Superior temporal gyrus (tissue), 1 donor: ENCODE results near the gene LNPEP.
A peak's percentile ranks its signal among the peaks of the same experiment; 100 is the strongest.
"Not testable (repeated sequence)": the region's sequence is repeated elsewhere in the genome, so short reads cannot be mapped to it uniquely, and the experiment has no call there.

Experiments used
- DNase-seq: peaks from one replicate; pipeline ENCODE4 v3.0.0-alpha.2; 2016; ENCODE audit errors: extremely low spot score

The LNPEP gene

DNA sequence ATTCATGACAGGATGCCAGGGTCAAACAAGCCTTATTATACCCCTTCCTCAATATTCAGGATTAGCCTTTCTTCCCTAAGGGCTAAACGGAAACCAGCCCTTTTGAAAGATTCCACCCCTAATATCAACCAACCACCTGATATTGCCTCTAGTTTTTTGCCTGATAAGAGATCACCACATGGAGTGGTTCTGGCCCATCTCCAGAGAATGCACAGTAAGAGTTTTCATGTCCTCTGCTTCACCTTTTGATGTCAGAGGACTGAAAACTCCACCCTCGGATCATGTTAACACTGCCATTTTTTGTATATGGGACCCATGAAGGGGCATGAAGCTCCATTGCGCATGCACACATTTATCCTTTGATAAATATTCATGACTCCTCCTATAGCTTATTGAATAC lies 5.8 kb upstream of the LNPEP start:
- no peak for DNase-seq

DNA sequence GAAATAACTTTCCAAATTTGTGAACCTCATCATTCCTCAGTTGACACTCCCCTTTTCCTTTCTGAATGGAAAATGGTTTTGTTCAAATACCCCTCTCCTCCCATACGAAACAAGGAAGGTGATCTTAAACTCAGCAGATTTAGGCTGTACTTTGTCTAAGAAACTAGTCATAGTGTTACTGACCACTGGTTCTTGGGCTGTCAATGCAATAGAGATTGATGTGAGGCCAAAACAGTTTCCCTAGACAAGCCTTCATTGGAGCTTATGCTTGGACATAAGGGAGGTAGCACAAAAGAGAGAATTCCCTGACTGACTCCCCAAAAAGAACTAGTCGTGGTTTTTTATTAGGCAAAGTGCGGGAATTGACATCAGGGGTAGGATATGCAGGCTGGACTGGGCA lies 5.3 kb upstream of the LNPEP start:
- no peak for DNase-seq

DNA sequence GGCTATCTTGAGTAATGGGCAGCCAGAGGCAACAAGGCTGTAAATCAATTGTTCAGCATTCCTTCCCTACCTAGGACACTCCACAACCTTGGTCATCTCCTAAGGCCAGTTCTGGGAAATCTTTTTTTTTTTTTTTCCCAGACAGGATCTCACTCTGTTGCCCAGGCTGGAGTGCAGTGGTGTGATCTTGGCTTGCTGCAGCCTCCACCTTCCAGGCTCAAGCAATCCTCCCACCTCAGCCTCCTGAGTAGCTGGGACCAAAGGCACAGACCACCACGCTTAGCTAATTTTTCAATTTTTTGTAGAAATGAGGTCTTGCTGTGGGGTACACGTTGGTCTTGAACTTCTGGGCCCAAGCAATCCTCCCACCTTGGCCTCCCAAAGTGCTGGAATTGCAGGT lies 4.8 kb upstream of the LNPEP start:
- not testable (repeated sequence) for DNase-seq

DNA sequence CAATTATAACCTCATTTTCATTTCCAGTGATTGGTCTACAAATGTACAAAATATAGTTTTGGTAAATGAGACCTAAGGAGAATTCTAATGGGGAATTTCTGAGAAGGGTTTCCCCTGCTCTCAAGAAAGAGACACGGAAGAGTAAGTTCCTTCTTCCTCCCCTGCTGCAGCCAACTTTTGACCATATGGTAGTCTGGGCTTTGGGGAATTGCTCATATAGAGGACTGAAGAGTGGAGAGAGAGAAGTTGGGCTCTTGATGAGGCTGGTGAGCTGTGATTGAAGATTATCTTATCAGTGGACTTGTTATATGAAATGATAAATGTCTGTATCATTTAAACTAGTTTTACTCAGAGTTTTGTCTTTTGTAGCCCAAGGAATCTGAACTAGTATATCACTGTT lies 4.3 kb upstream of the LNPEP start:
- DNase-seq = no peak

DNA sequence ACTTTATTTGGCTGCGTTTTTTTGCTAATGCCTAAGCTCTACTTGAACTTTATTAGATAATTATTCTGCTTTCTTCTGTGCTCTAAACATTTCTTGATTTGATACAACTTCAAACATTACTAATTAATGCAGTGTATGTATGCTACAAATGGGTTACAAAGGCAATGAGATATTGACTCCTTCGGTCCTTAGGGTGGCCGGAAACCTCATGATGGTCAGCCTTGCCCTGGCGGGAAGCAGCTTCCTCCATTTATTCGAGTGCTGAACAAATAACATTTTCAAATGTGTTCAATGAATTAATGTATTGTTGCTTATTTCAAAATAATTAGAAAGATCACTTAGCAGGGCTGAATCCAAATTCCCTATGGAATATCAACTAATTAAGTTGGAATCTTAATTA lies 3.9 kb upstream of the LNPEP start:
- no peak for DNase-seq

DNA sequence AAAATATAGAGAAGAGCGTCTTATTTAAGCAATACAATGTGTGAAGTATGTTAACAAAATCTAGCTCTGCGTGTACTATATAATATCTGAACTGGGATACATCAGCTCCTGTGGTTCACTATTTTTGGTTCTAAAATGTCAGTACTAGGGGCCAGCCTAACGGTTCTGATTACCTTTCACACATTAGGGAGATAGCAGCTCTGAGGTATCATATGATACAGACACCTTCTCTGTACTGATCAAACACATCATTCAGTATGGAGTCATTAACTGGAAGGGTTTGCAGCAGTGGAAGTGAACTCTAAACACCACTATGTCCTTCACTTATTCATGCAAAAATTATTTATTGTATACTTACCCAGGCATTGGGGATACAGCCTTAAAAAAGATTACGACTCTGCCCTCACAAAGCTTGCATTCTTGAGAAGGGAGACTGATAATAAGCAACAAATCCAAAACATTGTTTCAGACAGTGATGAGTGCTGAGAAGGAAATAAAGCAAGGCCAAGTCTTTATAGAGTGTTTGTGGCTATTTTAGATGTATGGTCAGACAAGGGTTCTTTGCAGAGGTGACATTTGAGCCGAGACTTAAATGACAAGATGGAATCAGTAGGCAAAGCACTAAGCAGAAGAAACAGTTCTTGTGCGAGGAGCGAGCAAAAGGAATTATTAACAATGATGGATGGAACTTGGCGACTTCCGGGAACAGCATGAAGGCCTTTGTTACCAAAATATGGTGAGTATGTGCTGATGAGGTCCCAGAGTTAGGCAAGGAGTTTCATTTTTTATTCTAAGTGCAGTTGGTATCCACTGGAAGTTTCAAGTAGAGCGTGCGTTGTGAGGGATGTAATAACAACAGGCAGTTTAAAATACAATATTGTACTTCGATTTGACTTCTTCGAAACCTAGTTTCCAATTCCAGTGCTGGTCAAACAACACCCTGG lies 1.8 kb upstream of the LNPEP start:
- peak; percentile 59 for DNase-seq

DNA sequence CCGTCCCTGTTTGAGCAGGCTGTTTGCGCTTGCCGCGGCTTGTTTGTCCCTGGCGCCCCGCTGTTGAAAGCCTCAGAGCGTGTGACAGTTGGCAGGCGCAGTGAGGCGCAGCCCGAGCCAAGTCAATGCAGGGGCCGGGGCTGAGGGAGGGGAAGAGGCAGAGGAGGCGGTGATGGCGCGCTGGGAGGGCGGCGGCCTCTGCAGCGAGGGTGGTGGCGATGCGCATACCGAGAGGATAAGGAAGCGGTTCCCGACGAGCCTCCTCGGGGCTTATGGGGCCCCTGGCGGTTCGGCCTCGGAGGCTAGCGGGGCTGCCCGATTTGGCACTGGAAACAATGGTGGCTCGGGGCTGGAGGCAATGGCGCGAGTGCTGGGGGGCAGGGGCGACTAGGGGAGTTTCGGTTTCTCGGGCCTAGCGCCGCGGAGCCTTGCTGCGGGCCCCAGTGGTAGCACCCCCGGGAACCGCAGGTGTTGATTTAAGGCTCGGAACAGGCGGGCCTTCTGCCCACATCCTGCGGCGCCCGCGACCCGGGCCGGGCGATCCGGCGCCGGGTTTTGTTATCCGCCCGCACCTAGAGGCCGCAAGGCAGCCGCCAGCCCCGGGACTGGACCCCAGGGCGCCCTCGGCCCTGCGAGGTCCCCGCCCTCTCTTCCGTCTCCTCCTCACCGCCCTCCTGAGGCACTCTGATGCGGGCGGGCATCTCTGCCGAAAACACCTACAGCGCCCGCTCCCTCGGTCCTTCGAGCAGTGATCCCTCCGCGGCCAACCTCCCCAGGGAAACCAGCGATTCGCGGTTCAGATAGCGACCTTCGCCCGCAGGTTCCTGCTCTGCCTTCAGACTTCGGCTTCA lies 947 bp upstream of the LNPEP start:
- peak; percentile 93 for DNase-seq

DNA sequence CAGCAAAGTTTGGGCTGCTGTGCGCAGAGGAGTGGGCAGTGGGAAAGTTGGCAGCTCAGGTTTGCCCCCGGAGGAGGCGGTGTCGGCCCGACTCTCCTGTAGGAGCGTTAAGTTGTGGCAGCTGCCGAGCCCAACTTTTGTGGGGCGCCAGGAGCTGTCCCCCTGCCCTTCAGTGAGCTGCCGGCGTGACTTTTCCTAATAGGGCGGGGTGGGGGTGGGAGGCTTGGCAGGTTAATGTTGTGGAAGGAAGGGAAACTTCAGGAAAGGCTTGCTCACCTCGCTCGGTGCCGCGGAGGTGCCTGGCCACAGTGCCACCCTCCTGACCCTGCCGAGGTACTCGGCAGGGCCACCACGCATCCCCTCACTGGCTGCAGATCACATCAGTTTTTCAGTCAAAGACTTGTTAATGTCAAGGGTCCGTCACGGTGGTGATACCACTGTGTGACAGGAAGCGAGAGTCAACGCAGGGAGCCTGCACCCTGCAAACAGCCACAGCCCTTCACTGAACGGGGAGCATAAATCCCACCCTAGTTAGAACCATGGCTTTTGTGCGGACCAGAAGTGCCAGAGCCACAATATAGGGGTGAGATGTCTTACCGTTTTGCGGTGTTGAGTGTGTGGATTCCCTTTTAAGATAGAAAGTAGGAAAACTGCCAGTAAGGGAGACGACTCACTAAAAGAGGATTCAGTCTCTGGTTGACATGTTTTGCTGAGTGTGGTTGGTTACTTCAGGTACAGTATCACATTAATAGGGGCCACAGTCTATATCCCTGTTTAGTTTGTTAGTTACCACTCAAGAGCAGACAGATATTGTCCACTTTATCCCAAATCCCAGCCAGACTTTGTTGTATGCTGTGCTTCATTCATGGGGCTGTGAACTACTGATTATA lies 796 bp downstream of the LNPEP start:
- DNase-seq = peak; percentile 78

DNA sequence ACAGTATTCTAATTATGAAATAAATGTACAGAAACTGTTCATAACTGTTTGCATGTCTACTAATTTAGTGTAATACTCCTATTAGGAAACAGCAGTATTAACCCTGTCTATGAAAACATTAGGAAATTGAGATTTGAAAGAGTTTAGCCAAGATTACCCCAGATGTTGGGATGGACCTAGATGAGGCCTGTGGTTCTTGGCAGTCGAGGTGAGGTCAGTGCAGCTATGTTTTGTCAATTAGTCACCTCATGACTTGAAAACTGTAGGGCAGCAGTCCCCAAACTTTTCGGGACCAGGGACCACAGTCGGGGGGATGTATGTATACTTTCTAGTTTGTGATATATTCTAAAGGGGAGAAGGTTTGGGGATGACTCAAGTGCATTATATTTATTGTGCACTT lies 4.7 kb downstream of the LNPEP start:
- DNase-seq = no peak

DNA sequence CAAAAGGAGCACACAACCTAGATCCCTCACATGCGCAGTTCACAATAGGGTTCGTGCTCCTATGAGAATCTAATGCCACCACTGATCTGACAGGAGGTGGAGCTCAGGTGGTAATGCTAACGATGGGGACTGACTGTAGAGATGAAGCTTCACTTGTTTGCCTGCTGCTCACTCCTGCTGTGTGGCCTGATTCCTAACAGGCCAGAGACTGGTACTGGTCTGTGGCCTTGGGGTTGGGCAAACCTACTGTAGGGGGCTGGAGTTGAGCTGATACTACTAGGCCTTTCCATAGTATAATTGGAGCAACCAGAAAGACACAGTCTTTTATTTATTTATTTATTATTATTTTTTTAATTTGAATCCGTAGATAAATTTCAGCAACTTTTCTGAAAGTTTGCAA lies 5.3 kb downstream of the LNPEP start:
- no peak for DNase-seq

DNA sequence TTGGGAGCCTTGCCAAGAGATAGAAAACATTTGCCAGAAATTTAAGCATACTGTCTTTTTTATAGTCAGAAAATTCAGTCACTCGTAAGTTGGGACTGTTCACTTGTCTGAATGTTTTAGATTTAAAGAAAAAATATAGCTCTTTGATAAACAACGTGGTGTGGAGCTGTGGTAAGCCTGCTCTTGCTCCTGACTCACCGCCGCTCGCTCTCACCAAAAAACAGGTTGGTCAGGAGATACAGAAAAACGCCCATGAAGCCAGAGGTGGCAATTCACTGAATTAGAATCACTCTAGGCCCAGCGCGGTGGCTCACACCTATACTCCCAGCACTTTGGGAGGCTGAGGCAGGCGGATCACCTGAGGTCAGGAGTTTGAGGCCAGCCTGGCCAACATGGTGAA lies 6.2 kb downstream of the LNPEP start:
- no peak for DNase-seq

DNA sequence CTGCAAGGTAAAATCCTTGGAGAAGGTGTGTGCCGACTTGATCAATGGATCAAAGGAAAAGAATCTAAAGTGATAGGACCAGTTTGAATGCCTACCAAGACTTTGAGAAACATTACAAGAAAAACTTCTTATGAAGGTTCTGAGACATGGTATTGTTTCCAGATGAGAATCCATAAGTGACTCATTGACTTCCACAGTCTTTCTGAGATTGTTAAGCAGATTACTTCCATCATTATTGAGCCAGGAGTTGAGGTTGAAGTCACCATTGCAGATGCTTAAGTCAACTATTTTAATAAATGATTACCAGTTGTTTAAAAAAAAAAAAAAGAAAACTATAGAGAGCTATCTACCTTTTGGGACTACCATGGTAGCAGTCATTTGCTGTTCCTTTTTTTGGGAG lies 7.0 kb downstream of the LNPEP start:
- no peak for DNase-seq

DNA sequence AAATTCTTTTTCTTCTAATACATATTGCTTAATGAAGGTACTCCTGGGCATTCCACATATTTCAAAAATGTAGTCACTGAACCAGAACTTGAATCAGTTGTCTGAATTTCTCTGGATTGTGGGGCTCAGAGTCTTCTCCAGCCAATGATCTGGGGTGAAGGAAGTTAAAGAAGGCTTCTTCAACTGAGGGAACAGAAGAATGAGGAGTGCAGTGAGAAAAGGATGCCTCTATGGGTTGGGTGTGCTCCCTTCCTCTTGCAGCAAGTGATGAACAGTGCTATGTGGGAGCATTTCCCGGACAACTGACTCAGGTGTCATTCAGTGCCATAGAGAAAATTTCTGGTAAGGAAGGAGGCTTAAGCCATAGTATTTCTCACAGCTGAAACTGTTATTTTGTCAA lies 7.9 kb downstream of the LNPEP start:
- no peak for DNase-seq

DNA sequence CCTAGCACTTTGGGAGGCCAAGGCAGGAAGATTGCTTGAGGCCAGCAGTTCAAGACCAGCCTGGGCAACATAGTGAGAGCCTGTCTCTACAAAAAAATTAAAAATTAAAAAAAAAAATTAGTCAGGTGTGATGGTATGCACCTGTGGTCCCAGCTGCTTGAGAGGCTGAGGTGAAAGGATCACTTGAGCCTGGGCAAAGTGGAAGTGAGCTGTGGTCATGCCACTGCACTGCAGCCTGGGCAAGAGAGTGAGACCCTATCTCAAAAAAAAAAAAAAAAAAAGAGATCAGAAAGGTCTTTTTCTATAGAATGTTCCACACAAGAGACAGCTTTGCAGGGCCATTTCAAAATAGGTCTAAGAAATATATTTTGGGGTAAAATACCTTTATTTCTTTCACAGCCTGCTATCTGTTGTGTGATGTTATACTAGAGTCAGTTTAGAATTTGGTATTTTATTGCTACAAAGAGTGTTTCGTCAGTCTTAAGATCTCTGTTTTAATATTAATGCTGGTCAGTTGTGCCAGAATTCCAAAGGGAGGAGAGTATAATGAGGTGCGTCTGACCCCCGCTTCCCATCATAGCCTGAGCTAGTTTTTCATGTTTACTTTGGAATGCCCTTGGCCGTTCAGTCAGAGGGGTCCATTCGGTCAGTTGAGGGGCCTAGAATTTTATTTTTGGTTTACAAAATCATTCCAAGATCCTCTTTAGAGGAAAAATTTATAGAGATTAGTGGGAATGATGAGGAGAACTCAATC lies 9.4 kb downstream of the LNPEP start:
- no peak for DNase-seq

DNA sequence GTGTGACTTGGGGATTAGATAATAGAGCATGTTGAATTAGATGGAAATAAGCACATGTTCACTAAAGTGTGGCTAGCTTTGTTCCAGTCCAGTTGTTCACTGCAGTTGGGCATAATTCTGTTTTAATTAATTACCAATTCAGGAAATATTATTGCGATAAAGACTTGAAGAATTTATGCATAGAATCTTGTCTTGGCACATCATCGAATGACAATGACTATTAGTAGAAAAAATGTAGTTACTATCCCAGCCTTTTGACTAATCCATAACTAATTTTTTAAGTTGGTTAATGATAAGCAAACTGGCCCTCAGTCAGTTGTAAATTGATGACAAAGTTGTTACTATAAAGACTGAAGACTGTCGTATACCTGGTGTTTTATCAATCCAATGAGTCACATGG lies 10.5 kb downstream of the LNPEP start:
- DNase-seq = no peak

DNA sequence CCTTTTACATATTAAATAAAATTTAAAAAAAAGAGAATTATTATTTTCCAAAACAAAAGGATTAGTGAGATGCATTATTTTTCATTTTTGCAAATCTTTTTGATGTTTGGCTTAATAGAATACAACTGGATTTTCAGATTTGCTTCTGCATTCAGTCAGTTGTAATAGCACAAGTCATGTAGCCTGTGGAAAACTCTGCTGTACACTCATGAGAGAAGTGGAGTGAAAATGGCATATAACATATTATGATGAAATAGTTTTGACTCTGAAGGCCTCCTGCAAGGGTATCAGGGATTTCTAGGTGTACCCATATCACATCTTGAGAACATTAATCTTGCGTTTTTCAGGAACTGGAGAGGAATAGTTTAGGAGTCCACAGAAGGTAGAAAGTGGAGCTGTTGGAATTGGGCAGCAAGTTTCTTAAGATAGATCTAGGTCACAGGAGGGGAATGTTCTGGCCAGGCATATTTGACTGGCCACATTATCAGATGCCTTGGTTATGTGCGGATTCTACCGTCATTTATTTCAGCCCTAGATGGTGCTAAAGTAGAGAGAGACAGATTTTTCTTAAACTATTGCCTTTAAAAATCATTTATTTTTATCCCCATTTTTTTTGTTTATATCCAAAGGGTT lies 16.4 kb downstream of the LNPEP start:
- no peak for DNase-seq

DNA sequence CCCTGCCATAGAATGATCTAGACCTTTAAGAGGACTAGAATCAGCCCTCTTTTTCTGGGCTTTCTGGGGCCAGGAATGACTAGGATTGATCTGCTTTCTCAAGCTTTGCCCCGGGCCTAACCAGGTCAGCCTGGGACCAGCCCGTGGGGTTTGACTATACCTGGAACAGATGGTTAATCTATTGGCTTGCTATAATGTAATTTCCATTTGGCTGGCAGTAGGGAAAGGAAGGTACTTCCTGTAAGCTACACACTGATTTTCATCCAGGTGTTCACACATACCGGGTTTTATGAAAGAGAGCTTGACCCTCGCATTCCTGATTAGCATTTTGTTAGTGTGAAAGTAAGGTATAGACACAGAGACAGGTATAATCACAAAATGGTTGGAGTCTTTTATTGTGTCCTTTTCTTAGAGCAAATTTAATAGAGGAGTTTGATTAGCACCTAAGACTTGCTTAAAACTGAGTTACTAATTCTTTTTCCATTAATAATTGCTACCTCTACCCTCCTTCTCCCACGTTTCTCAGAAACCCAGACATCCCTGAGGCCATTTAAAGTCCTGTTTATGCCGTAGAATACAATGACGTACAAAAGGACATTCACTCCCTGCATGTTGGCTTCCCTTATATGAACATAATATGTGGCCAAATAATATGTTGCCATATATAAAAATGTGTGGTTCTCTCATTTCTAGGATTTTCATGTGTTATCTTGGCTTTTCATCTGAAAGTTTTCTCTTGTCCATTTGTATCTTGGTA lies 17.3 kb downstream of the LNPEP start:
- DNase-seq = no peak

DNA sequence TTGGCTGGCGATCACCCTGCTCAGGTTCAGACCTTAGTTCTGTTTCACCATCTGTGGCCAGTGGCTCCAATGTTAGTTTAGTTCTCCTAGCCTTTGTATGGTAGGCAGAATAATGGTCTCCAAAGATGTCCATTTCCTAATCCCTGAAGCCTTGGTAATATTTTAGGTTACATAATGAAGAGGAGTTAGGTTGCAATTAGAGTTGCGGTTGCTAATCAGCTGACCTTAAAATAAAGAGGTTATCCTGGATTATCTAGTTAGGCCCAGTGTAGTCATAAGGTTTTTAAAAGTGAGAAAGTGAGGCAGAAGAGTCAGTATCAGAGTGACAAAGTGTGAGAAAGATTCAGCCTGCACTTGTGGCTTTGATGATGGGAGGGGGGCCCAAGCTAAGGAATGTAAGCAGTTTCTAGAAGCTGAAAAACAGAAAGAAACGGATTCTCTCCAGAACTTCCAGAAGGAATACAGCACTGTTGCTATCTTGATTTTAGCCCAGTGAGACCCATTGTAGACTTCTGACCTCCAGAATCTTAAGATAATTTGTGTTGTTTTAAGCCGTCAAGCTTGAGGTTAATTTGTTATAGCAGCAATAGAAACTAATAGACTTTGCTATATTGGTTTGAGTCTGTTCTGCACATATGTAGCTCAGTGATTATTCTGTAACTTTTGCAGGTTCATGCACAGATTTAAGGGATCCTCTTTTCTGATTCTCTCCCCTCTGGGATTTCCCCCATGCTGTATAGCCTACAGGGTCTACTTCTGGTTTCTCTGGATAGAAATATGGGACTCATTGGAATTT lies 21.6 kb downstream of the LNPEP start:
- no peak for DNase-seq

DNA sequence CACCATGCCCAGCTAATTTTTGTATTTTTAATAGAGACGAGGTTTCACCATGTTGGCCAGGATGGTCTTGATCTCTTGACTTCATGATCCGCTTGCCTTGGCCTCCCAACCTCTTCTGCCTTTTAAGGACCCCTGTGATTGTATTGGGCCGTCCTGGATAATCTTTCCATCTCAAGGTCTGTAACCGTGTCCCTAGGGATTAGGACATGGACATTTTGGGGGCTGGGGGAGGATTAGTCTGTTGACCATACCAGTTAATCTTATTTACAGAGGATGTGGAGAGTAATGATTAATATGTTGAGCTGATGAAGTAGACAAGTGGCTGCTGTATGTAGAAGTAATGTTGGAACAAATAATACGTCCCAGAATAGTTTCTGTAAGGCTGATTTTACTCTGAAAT lies 23.1 kb downstream of the LNPEP start:
- no peak for DNase-seq
